HG03097 (cell line): ENCODE results near the gene RPL38.

Experiments
- ATAC-seq: cut with Tn5 transposase; IDR thresholded peaks from one replicate; pipeline ENCODE4 v1.9.1; 2021; ENCODE audit not compliant: unreplicated experiment, low FRiP score

Gene RPL38

DNA sequence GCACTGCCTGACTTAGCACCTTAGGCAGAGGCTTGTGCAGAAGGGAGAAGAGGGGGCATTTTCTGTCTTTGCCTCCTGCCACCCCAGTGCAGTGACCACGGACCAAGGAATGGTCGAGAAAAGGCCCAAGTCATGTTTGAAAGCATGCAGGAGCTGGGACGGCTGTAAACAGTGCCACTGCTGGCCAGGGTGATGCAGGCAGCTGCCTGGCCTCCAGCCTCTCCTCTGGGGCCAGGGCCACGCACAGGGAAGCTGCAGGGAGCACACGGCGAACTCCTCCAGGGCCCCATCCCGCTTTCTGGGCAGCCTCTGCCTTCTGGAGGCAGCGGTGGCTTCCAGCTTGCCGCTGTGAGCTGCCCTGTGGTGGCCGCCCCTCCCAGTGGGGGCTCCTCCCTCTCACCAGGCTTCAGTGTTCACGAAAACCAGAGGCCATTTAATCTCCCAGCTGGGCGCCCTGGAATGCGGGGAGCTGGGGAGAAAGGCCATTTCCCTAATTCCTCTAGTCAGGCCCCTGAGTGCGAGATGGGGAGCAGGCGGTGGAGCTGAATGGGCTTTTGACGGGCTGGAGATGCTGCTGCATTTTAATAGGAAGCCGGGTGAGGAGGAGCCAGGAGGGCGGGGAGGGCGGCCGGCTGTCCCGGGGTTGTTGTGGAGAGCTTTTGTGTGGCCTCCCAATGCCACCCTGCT lies 41.8 kb downstream of the RPL38 start:
- ATAC-seq: no peak

GRCh38 chr17:74245871-74246270 lies 42.4 kb downstream of the RPL38 start:
- no peak for ATAC-seq

GRCh38 chr17:74249590-74250270 lies 46.3 kb downstream of the RPL38 start:
- ATAC-seq: no peak

- no peak for ATAC-seq
These were observed 47.0 kb downstream of the RPL38 start for GRCh38 chr17:74250324-74250995.

GRCh38 chr17:74251051-74251450 lies 47.6 kb downstream of the RPL38 start:
- ATAC-seq: no peak

GRCh38 chr17:74251569-74251968 lies 48.1 kb downstream of the RPL38 start:
- ATAC-seq: no peak

- no peak for ATAC-seq
These were observed 48.7 kb downstream of the RPL38 start for GRCh38 chr17:74252211-74252610.

GRCh38 chr17:74253036-74253435 lies 49.6 kb downstream of the RPL38 start:
- ATAC-seq: no peak

DNA sequence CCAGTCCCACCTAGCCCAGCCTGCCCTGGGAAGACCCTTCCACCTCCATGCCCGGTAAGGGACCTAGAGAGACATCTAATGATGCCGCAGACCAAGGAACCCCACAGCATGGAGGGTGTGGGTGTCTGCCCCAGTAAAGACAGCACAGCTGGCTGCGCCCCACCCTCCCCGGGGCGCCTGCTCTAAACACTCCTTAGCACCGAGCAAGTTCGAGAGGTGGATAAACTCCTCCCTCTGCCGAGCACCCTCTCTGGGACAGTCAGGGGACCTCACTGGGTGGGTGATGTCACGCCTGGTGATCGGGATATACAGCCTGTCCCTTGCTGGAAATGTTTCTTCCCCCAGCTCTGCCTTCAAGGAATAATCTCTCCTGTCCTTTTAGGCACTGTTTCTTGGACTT lies 53.8 kb downstream of the RPL38 start:
- ATAC-seq: no peak

DNA sequence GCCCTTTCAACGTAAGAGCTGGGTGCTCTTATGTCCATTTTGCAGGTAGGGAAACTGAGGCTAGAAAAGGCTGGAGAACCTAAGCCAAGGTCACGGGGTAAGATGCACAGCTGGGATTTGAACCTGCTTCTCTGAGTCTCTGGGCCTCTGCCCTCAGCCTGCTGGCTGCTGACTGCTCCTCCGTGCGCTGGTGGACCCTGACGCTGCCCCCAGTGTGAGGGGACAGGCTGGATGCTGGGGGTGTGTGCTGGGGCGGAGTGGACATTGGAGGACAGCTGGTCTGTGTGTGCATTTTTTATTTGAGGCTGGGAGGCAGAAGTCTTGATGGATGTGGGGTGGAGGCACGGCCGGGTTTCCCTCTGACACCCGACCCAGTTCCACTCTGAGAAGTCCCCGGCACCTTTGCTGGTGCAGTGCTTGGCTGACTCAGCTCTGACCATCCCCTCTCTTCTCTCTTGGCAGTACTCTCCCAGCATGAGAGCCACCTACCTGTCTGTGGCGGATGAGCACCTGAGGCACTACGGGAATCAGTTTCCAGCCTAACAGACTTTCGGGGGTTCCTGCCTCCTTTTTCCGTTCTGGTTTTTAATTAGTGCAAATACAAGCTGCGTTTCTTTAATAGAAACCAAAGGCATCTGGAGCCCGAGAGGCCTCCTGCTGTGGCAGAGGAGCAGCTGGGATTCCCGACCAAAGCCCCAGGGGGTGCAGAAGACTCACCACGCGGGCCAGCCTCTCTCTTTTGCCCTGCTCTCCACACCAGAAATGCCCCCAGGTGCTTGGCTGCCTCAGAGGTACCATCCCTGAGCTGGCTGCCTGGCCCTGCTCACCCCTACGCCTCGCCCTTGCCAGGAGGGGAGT lies 56.4 kb downstream of the RPL38 start:
- no peak for ATAC-seq
